Upper lobe of left lung (tissue), 6 donors: ENCODE data around the gene RNF14. TPM values are rescaled to one million over a fixed set of nuclear protein-coding genes. Genes with fewer than 3 reads are reported as not detected.

Experiments
- ATAC-seq, 2 donors: fragments of 200-7000 bp; cut with Tn5 transposase; one replicate each; pipeline ENCODE4 v1.9.1; 2022; ENCODE audit warnings: mild to moderate bottlenecking in 2 of 2, moderate library complexity in 2 of 2; ENCODE audit not compliant: low FRiP score in 2 of 2
- DNase-seq, 2 donors: peaks; one replicate each; pipeline ENCODE4 v3.0.0-alpha.2; 2019 to 2020
- H3K27ac ChIP-seq, 4 donors: fragments of 200-600 bp; sonication (generic); one replicate each; pipeline ENCODE4 v1.5.1; 2016 to 2019
- H3K27me3 ChIP-seq, 4 donors: fragments of 200-600 bp; sonication (generic); one replicate each; pipeline ENCODE4 v1.5.1; 2017 to 2019
- H3K36me3 ChIP-seq, 4 donors: fragments of 200-600 bp; sonication (generic); one replicate each; pipeline ENCODE4 v1.5.1; 2016 to 2019
- H3K4me1 ChIP-seq, 4 donors: fragments of 200-600 bp; sonication (generic); one replicate each; pipeline ENCODE4 v1.5.1; 2018 to 2019
- H3K4me3 ChIP-seq, 4 donors: fragments of 200-600 bp; sonication (generic); one replicate each; pipeline ENCODE4 v1.5.1; 2017 to 2019; ENCODE audit warnings: mild to moderate bottlenecking in 2 of 4, moderate library complexity in 1 of 4
- H3K9me3 ChIP-seq, 4 donors: fragments of 200-600 bp; sonication (generic); one replicate each; pipeline ENCODE4 v1.5.1; 2018 to 2019
- CTCF ChIP-seq, 6 experiments: fragments of 450-650 bp in 4 of 6; fragments of 200-600 bp in 2 of 6; sonication (generic) in 2 of 6; IDR thresholded peaks; one replicate each; pipeline ENCODE4 v1.5.1; 2016 to 2019; ENCODE audit warnings: antibody characterized with exemption in 6 of 6
- EP300 ChIP-seq, 4 donors: sonication (generic); formaldehyde crosslinking; IDR thresholded peaks; one replicate each; pipeline ENCODE4 v1.5.1; 2017; ENCODE audit warnings: antibody characterized with exemption in 4 of 4, control low read depth in 2 of 4
- POLR2A ChIP-seq, 4 donors: fragments of 450-650 bp; IDR thresholded peaks; one replicate each; pipeline ENCODE4 v1.5.1; 2016 to 2017; ENCODE audit warnings: antibody characterized with exemption in 4 of 4, mild to moderate bottlenecking in 2 of 4
- POLR2AphosphoS5 ChIP-seq, 2 donors: sonication (generic); formaldehyde crosslinking; IDR thresholded peaks; one replicate each; pipeline ENCODE4 v1.5.1; 2017; ENCODE audit warnings: antibody characterized with exemption in 2 of 2
- WGBS, 2 donors: methylation state at CpG; one replicate each; pipeline ENCODE4 v1.1.5; 2017 to 2018; 5-methylcytosine and 5-hydroxymethylcytosine counted together
- total RNA-seq, 6 donors: library from RNA; depleted of rRNA in 4 of 6; stranded (reverse); fragments of >200 nt in 4 of 6; gene quantifications; one replicate each; pipeline versions ENCODE4 v1.1.0 to v1.2.1, GENCODE V29; 2016 to 2021
- donor health status: DM: no; HTN: no; CAD: no; lungs with moderate emphysema.
- donor health status: DM: no; HTN: yes; CAD: no; lungs with severe emphysema.

RNF14 gene
- total RNA-seq, 6 donors from 2014 or later = 20.3 to 54.6 (median 44.3) TPM

GRCh38 chr5:141940695-141941271, 28.1 kb upstream of the RNF14 start:
- no peaks in the 10 kb centered on the region for H3K9me3 ChIP-seq
- no peaks in the 10 kb centered on the region for H3K27me3 ChIP-seq
- peak overlapping the region; percentile 59 to 85 (median 66) for H3K27ac ChIP-seq
- H3K4me1 ChIP-seq = peaks cover 13 to 27% (median 26%) of the 10 kb centered on the region in 4 donors
- DNase-seq (no peak), ATAC-seq (peak; percentile 42 to 52)
- H3K4me3 ChIP-seq = no peak overlapping the region
- 36 to 37% methylated on average over 6 of the region's 6 CpGs for WGBS, 2 donors
- H3K36me3 ChIP-seq = peaks cover 10 to 52% (median 35%) of the 10 kb centered on the region in 4 donors
- TF ChIP-seq CTCF (IDR thresholded peaks at IDR 0.05) = peak in 2 of 6 experiments; percentile 17 to 21
- TF ChIP-seq POLR2AphosphoS5 (IDR thresholded peaks at IDR 0.05) = no peak
- TF ChIP-seq POLR2A (IDR thresholded peaks at IDR 0.05) = no peak
- TF ChIP-seq EP300 (IDR thresholded peaks at IDR 0.05) = no peak

GRCh38 chr5:141941307-141941706, 27.6 kb upstream of the RNF14 start:
- no peak for DNase-seq
- Histone ChIP-seq H3K4me1 (peaks cover 18 to 33% (median 31%) of the 10 kb centered on the region in 4 donors), H3K36me3 (peaks cover 6 to 46% (median 31%) of the 10 kb centered on the region in 4 donors), H3K27me3 (no peaks in the 10 kb centered on the region), H3K4me3 (no peak overlapping the region), H3K9me3 (no peaks in the 10 kb centered on the region), H3K27ac (peak overlapping the region; percentile 59 to 85 (median 66))
- peak in 1 of 2 donors; percentile 41 for ATAC-seq
- 49 to 60% methylated on average over 6 of the region's 6 CpGs for whole genome bisulfite sequencing, 2 donors
- TF ChIP-seq CTCF (IDR thresholded peaks at IDR 0.05) (peak in 1 of 6 experiments; percentile 27), POLR2AphosphoS5 (IDR thresholded peaks at IDR 0.05) (no peak)

GRCh38 chr5:141941779-141942178, 27.1 kb upstream of the RNF14 start:
- no peaks in the 10 kb centered on the region for H3K9me3 ChIP-seq
- peak overlapping the region; percentile 59 to 85 (median 66) for H3K27ac ChIP-seq
- 59 to 65% methylated on average over 6 of the region's 6 CpGs for WGBS, 2 donors
- TF ChIP-seq POLR2AphosphoS5 (IDR thresholded peaks at IDR 0.05) = no peak
- TF ChIP-seq POLR2A (IDR thresholded peaks at IDR 0.05) = no peak
- no peak for TF ChIP-seq EP300 (IDR thresholded peaks at IDR 0.05)
- TF ChIP-seq CTCF (IDR thresholded peaks at IDR 0.05) = no peak
- DNase-seq (no peak), ATAC-seq (no peak)
- H3K4me3 ChIP-seq = no peak overlapping the region
- peaks cover 2 to 42% (median 26%) of the 10 kb centered on the region in 4 donors for H3K36me3 ChIP-seq
- no peaks in the 10 kb centered on the region for H3K27me3 ChIP-seq
- H3K4me1 ChIP-seq = peaks cover 21 to 37% (median 35%) of the 10 kb centered on the region in 4 donors

GRCh38 chr5:141942185-141942857, 26.6 kb upstream of the RNF14 start:
- peak overlapping the region in 3 of 4 donors; percentile 60 to 85 (median 72) for H3K27ac ChIP-seq
- no peak for DNase-seq
- 75% methylated on average over 9 of the region's 9 CpGs for WGBS, 2 donors
- no peaks in the 10 kb centered on the region for H3K27me3 ChIP-seq
- peaks cover 22 to 41% (median 39%) of the 10 kb centered on the region in 4 donors for H3K4me1 ChIP-seq
- H3K4me3 ChIP-seq = no peak overlapping the region
- no peak for ATAC-seq
- H3K36me3 ChIP-seq = peaks cover 0 to 36% (median 21%) of the 10 kb centered on the region in 4 donors
- H3K9me3 ChIP-seq = no peaks in the 10 kb centered on the region
- TF ChIP-seq CTCF (IDR thresholded peaks at IDR 0.05) = no peak
- no peak for TF ChIP-seq POLR2AphosphoS5 (IDR thresholded peaks at IDR 0.05)
- no peak for TF ChIP-seq POLR2A (IDR thresholded peaks at IDR 0.05)
- TF ChIP-seq EP300 (IDR thresholded peaks at IDR 0.05) = no peak
